ENCODE measurements around the gene FRRS1.
"Not testable (repeated sequence)": the region's sequence is repeated elsewhere in the genome, so short reads cannot be mapped to it uniquely, and the experiment has no call there.

The FRRS1 gene

DNA sequence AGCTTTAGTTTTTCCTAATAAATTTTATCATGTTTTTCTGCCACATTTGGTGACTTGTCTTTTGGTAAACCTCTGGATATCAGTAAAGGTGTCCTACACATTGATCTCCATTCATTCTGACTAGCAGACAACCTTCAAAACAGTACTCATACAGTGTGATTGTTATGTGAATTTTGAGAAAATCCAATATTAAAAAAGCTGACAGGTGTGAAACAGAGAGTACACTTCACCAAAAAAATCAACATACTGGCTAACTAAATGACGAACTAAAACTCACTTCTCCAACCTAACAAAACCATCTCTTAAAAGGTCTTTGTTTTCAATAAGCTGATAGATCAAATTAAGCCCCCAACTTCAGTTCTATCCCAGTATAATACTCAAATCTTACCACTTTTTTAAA lies 1.5 kb downstream of the FRRS1 start:
- DNase-seq, result no peak

DNA sequence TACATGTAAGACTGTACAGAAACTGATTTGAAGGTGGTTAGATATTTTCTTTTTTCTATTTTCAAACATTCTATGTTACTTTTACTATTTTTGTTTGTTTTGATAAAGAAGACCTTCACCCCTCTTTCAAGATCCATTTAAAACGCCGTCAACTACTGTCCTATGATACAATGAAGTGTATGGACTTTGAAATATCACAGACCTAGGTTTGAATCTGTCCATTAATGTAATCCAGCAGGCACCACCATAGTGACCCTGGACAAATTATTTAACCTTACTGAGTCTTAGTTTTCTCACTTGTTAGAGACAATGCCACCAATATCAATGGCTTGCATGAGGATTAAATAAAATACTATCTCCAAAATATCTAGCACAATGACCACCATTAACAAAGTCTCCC lies 2.0 kb downstream of the FRRS1 start:
- DNase-seq, result no peak

DNA sequence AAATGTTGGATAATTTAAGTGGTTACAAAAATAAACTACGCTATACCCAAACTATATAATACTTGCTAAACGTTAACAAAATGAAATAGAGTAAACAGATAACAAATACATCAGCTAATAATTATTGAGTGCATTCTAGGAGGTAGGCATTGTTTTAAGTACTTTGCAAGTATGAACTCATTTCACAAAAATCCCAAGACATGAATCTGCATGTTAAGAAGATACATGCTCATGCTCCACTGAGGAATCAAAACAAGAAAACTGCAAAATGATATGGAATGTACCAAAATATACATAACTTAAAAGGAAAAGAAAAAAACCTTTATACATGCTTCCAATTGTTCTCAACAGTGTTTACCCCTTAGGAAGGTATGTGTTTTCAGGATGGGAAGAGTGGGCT lies 2.5 kb downstream of the FRRS1 start:
- no peak for DNase-seq

DNA sequence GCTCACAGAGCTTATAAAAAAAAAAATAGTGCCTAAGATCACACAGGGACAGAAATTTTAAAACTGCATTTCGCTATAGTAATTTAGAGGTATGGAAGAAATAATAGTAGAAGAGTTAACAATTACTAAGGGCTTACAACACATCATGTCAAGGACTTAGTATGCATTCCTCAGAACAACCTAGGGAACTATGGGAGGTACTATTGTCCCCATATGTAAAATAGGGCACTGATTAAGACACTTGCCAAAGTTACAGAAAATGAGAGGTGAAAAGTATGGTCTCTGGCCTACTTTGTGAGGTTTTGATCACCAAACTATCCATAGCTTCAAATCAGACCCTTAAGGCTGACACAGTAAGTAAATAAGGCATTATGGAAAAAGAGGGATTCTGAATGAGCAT lies 4.7 kb downstream of the FRRS1 start:
- no peak for DNase-seq

DNA sequence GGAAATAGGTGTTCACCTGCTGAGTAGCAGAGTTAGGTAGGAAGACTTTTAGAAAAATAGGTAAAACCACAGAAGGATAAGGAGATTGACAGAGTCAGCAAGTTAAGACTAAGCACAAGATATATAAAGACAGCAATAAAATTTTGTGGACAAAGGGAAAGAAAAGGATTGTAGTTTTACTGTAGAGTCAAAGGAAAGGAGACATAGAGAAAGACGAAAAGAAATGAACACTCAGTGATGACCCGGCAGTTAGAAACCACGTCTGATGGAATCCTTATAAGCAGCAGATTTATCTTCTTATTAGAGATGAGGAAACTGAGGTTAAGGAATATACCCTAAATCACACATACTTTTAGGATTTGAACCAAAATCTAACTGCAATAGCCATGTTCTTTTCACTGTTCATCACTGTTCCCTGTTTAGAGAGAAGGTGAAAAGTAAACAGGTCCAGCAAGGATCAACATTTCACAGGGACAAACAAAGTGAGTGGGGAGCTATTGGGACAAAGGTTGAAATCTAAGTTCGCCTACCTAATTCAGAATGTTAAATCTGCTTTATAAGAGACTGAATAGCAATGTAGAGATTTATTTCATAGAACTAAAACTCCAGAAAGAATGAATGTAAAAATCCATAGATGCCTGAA lies 6.8 kb downstream of the FRRS1 start:
- DNase-seq, result no peak

DNA sequence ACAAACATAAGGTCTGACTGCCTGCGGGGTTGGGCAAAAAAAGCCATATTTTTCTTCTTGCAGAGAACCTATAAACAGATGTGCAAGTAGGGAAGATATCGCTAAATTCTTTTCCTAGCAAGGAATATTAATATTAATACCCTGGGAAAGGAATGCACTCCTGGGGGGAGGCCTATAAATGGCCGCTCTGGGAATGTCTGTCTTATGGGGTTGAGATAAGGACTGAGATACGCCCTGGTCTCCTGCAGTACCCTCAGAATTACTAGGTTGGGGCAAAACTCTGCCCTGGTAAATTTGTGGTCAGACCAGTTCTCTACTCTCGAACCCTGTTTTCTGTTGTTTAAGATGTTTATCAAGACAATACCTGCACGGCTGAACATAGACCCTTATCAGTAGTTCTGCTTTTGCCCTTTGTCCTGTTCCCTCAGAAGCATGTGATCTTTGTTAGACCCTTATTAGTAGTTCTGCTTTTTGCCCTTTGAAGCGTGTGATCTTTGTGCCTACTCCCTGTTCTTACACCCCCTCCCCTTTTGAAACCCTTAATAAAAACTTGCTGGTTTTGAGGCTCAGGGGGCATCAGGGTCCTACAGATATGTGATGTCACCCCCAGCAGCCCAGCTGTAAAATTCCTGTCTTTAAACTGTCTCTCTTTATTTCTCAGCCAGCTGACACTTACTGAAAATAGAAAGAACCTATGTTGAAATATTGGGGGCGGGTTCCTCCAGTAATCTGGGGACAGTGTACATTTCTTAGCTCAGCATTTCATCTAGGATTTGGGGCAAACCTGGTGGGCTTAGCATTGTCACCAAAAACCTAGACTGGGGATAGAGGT lies 7.5 kb downstream of the FRRS1 start:
- DNase-seq, result not testable (repeated sequence)

DNA sequence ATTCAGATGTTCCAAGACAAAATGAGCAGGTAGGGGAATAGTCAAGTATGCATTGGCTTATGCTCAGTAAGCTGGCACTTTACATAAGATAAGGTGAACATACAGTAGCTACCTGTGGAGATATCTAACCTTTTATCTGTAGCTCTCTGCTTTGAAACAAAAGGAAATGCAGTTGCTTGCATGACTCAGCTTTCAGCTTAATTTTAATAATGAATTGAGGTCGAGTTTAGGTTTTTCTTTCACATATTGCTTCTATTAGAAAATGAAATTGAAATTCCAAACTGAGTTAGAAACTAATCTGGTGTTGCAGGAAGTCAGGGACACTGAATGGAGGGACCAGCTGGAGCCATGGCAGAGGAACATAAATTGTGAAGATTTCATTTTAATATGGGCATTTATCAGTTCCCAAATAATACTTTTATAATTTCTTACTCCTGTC lies 8.3 kb downstream of the FRRS1 start:
- DNase-seq, result no peak

DNA sequence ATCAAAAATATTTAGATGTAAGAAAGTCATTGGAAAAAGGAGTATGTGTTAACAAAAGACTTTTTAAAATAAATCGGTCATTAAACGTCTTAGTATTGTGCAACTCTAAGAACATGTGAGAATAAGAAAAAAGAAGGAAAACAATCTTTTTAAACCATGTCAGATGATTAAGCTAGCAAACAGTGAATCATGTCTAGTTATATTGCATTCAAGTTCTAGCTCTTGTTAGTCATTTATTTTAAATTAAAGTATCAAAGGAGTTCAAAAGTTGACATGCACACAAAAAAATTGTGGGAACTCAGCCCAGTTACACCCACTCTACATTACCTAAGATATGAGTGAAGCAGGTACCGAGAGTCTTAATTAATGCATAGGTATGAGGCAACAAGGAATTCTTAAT lies 9.8 kb downstream of the FRRS1 start:
- no peak for DNase-seq

DNA sequence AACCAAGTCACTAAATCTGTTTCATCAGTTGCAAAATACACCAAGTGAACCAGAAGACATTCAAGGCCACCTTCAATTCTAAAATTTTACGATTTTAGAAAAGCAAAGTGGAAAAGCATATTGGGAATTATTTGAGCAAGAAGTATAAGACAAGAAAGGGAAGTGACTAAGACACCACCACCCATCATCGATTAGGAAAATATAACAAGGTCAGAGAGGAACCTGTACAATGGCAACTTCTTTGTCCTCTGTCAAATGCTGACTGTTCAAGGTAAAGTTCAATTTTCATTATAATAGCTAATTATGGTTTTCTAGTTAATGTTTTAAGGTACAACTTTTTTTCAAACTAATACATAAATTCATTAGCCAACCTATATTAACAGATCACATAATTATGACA lies 10.8 kb downstream of the FRRS1 start:
- no peak for DNase-seq

DNA sequence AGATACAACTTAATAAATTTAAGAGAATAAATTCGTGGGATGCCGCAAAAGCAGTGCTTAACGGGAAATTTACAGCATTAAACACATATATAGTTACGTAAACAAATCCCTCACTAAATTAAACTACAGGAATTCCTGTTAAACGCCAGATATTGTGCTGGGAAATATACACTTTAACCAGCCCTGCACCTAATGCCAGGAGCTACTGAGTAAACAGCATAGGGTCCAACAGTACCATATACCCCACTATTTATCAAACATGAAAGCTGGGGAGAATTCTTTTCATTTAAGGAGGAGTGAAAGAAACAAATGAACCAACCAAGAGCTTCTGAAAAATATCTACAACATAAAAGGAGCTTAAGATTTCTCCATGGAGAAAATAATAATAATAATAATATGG lies 11.7 kb downstream of the FRRS1 start:
- no peak for DNase-seq

DNA sequence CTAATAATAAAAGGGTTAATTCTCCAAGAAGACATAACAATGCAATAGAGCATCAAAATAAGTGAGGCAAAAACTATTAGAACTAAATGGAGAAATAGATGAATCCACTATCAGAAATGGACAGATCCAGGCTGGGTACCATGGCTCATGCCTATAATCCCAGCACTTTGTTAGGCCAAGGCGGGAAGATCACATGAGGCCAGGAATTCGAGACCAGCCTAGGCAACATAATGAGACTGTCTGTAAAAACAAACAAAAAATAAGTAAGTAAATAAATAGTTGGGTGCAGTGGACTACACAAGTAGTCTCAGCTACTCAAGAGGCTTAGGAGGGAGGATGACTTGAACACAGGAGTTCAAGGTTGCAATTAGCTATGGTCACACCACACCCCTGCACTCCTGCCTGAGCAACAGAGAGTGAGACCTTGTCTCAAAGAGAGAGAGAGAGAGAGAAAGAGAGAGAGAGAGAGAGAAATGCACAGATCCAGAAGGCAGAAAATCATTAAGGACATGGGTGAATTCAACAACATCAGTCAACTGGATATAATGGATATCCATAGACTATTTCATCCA lies 12.3 kb downstream of the FRRS1 start:
- DNase-seq, result no peak

DNA sequence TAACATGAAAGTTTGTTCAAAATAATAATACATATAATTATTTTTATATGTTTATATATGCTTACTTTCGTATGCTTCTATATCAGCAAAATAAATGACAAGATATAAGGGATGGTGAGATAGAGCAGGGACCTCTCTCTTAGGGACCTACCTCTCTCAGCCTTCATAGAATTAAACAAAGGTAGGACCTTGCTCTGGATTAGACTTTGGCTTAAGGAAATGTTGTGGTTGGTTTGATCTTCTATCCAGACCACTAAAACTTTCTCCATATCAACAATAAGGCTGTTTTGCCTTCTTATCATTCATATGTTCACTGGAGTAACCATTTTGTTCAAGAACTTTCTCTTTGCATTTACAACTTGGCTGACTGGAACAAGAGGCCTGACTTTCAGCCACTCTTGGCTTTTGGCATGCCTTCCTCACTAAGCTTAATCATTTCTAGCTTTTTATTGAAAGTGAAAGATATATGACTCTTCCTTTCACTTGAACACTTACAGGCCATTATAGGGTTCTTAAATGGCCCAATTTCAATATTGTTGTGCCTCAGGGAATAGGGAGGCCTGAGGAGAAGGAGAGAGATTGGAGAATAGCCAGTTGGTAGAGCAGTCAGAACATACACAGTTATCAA lies 14.4 kb downstream of the FRRS1 start:
- no peak for DNase-seq

DNA sequence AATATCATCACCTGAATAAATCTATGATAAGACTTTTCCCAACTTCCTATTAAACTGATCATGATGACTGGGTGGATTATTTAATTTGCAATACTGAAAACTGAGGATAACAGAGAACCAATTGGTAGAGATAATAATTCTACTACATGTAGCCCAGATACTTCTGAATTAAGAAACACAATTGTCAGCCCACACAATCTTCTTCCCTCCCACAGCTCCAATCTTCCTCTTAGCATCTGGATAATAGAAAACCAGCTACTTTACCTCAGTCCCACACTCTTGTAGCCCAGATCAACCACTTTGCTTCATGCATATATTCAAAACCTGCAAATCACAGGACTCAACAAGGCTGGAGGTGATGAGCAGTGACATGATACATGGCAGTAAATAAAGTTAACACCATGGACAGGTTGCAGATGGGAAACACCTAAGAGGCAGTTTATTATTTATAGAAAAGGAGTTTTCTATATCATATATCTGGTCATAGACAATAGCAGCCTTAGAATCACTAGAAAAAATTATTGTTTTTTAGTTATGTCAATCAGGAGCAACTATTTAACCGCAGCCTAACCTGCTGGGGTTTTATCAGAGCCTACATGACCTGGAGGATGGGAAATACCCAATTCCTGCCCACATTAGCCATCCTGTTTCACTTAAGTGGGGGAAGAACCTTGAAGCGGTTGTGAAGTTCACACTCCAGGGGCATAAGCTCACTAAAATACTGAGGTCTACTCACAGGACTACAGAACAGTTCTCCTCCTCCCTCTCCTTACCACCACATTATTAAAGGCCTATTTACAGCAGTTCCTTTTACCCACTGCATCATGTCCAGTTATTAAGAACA lies 16.7 kb downstream of the FRRS1 start:
- no peak for DNase-seq

DNA sequence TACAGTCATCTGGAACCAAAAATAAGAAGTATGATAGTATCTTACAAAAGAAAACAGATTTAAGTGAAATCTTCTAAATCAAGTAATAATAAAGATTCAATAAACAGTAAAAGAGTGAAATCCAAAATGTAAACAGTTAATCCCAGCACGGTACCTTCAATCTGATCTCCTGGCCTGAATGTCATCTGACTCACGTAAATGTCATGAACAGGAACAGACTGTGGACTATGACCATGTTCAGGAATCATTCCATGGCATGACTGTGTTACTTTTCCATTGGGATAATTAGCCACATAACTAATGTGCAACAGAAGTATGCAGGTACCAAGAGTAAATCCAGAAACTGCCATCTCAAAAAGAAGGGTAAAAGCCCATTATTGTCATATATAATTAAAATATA lies 18.0 kb downstream of the FRRS1 start:
- no peak for DNase-seq

DNA sequence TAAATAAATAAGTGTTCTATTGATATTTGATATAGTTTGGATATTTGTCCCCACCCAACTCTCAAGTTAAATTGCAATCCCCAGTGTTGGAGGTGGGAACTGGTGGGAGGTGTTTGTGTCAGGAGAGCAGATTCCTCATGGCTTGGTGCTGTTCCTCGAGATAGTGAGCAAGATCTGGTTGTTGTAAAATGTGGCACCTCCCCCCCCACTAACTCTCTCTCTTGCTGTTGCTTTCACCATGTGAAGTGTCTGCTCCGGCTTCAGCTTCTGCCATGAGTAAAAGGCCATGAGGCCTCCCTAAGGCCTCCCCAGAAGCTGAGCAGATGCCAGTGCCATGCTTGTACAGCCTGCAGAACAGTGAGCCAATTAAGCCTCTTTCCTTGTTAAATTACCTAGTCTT lies 20.8 kb downstream of the FRRS1 start:
- no peak for DNase-seq

DNA sequence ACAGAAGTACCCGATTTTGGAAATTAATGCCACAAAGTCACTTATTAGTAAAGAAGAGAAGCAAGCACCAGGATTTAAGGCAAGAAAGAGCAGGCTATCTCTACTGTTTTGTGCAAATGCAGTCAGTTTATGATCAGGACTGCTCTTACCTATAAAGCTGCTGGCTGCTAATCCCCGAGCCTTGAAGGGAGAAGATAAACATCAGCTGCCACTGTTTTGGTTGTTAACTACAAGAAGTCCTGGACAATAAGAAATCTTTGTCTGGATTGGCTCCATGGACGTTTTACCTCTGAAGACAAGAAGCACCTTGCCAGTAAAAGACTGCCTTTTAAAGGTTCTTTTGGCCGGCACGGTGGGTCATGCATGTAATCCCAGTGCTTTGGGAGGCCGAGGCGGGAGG lies 21.4 kb downstream of the FRRS1 start:
- no peak for DNase-seq

DNA sequence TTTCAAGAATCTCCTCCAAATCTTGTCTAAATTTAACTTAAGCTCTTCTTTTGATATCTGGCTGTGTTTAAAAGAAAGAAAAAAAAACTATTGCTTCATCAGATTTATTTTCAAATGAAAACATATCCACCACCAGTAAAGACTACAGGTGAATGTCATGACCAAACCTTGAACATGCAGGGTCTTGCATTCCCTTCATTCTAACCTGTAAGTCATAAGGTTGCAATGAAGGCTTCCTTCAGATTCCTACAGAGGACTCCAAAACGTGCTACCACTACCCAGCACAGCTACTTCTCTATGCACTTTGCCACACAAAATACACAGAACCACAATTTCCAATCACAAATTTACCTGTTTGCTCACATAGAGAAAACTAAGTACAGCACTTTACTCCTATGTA lies 26.3 kb downstream of the FRRS1 start:
- DNase-seq, result no peak

DNA sequence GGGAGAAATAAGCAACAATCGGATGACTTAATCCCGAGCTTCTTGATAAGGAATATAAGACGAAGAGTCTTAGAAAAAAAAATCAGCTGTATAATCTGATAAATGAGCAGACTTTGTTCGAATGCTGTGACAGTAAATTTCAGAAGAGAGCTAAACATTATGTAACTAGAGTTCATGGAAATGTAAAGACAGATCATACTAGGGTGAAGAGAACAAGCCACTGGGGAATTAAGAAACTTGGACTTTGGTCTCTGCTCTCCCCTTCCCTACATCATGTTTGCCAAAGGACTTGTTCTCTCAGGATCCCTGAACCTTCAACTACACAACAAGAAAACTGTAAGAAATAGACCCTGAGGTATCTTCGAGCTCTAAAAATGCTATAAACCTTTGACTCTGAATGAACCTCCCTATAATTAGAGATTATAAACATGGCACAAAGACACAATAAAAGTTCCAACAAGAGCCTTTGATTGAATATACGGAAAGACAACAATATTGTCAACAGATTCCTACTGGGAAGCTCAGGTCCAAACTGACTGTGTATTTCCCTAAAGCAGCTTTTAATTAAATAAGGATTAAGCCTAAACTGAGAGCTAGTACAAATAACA lies 27.5 kb downstream of the FRRS1 start:
- no peak for DNase-seq

DNA sequence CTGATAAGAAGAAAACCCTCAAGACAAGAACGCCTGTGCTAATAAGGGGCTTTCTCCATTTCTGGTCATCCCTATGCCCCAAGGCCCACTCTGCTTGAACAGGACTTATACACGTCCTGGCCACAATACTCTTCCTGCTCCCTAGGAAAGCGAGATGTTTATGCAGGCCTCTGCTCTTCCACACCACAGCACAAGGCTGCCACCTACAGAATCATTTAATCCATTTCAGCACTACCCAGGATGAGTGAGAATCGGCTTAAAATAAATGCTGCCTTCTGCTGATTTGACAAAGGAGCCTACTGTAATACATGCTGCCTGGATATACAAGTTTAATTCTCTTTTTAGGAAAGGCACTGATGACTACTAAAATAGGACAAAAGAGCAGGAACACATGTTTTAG lies 29.4 kb downstream of the FRRS1 start:
- DNase-seq, result no peak

DNA sequence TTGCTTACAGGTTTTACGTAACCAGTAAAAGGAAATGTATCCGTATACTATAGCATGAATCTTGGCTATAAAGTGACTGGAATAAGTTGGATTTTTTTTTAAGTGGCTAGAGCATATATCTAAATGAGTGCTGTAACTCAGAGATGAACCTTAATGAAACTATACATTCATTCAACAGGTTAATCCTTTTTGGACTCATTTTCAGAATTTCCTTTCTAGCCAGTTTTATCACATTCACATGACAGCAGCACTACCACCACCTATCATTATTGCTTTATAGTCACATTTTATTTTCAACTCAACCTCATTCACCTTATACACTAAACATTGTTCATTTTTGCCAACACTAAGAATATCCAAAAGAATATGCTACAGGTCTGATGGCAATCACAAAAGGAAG lies 30.6 kb downstream of the FRRS1 start:
- no peak for DNase-seq

DNA sequence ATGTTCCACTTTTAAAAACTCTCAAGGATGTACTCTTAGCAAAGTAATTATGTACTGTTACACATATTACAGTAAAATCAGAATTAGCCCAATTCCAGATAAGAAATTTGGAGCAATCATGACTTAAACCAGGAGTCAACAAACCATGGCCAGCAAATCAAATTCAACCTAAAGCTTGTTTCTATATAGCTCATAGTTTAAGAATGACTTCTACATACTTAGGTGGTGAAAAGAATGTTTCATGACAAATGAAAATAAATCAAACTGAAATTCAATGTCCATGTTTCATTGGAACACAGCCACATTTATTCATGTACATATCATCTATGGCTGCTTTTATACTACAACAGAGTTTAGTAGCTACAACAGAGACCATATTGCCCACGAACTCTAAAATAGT lies 35.1 kb downstream of the FRRS1 start:
- DNase-seq, result no peak

DNA sequence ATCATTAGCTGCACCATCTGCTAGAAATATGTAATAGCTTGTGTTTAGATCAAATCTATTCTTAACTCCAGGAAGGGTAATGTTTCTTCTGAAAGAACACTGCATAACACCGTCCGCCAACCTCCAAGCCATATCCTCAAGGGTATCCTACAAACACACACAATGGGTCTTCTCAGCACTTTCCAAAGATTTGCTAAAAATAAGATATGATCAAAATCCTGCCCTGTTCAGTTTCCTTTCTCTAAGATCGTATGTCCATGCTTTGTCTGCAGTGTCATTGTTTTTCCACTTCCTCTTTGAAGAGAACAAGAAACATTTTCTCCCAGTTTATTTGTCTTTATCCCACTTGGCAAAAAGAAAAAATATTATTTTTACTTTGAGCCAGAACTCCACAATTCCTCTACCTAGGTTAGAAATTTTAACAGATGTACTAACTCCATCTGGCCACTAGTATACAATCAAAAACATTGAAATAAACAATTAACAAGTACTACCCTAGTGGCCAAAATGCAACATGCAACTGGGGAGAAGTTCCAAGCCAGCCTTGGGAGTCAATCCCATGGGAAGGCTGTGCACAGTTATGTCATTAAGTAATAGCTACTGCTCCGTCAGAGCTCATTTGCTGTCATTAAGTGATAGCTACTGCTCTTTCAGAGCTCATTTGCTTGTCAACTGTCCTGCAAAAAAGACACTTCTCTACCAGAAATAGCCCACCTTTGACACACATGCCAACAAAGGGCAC lies 37.8 kb downstream of the FRRS1 start:
- no peak for DNase-seq
